NCI-H1930 (cell line): ENCODE measurements around the gene NKAPL.

Experiments used
- DNase-seq, 2 experiments: peaks; one replicate each; lab custom pipeline; 2025; lab: John Stamatoyannopoulos, UW

NKAPL gene

GRCh38 chr6:28245206-28245941, 13.7 kb upstream of the NKAPL start:
- DNase-seq: no peak

GRCh38 chr6:28248916-28249315, 10.2 kb upstream of the NKAPL start:
- no peak for DNase-seq

GRCh38 chr6:28250747-28251146, 8.3 kb upstream of the NKAPL start:
- no peak for DNase-seq

GRCh38 chr6:28251661-28252008, 7.5 kb upstream of the NKAPL start:
- DNase-seq: no peak

GRCh38 chr6:28252009-28252975, 6.8 kb upstream of the NKAPL start, which contains the start of gene ZKSCAN4:
Gene ZKSCAN4 (minus strand): TSS chr6:28252269. CDS start chr6:28251980, 289 bp downstream.
- DNase-seq: peak; percentile 72 to 88

GRCh38 chr6:28254121-28254519, 5.0 kb upstream of the NKAPL start:
- no peak for DNase-seq

GRCh38 chr6:28257042-28257441, 2.1 kb upstream of the NKAPL start:
- DNase-seq: no peak

GRCh38 chr6:28263922-28264321, 4.8 kb downstream of the NKAPL start:
- DNase-seq: no peak

GRCh38 chr6:28264834-28265401, 5.8 kb downstream of the NKAPL start:
- no peak for DNase-seq

- DNase-seq: no peak
Observed at GRCh38 chr6:28266563-28266961, 7.5 kb downstream of the NKAPL start.

GRCh38 chr6:28266962-28267694, 8.0 kb downstream of the NKAPL start, which contains the start of gene ZSCAN26:
Gene ZSCAN26 (plus strand): TSS chr6:28267143. CDS start chr6:28271920, 4,777 bp downstream.
- DNase-seq: peak; percentile 71 to 91

- DNase-seq: no peak
Observed at GRCh38 chr6:28267695-28268059, 8.6 kb downstream of the NKAPL start.

- DNase-seq: no peak
Observed at GRCh38 chr6:28269492-28269891, 10.4 kb downstream of the NKAPL start.

- no peak for DNase-seq
Observed at GRCh38 chr6:28274888-28275287, 15.8 kb downstream of the NKAPL start.

GRCh38 chr6:28277746-28278145, 18.6 kb downstream of the NKAPL start:
- DNase-seq: no peak

- DNase-seq: no peak
Observed at GRCh38 chr6:28280595-28281287, 21.6 kb downstream of the NKAPL start.

GRCh38 chr6:28281288-28282064, 22.4 kb downstream of the NKAPL start, which contains the start of gene PGBD1:
Gene PGBD1 (plus strand): TSS chr6:28281572. CDS start chr6:28283814, 2,242 bp downstream.
- peak; percentile 76 to 84 for DNase-seq

- DNase-seq: no peak
Observed at GRCh38 chr6:28282926-28283325, 23.8 kb downstream of the NKAPL start.

GRCh38 chr6:28291573-28291972, 32.5 kb downstream of the NKAPL start:
- no peak for DNase-seq

- no peak for DNase-seq
Observed at GRCh38 chr6:28295326-28295725, 36.2 kb downstream of the NKAPL start.
